ENCODE data around the gene CDPF1. TPM values are rescaled to one million over a fixed set of nuclear protein-coding genes. Genes with fewer than 3 reads are reported as not detected.

Gene CDPF1
- total and polyA plus RNA-seq, 11 donors: 7.4 to 13.6 (median 9.3) TPM

GRCh38 chr22:46224898-46225290 is 25.2 kb downstream of the CDPF1 start:
- DNase-seq: no peak
- 74 to 79% (median 78%) methylated on average over 10 of the region's 10 CpGs for WGBS, 4 donors
- Histone ChIP-seq H3K4me3 (no peak overlapping the region), H3K27me3 (no peaks in the 10 kb centered on the region), H3K4me1 (no peaks in the 10 kb centered on the region), H3K27ac (no peak overlapping the region), H3K9me3 (no peaks in the 10 kb centered on the region), H3K36me3 (peaks cover 0 to 69% (median 45%) of the 10 kb centered on the region in 9 donors)
- ATAC-seq: peak in 2 of 4 donors; percentile 9 to 31
- intact Hi-C loops (cut with DNase I): no loop called here
- TF ChIP-seq POLR2A (IDR thresholded peaks at IDR 0.05): no peak
- no peak for TF ChIP-seq CTCF (IDR thresholded peaks at IDR 0.05)

GRCh38 chr22:46224044-46224897 is 25.8 kb downstream of the CDPF1 start:
- DNase-seq (no peak), ATAC-seq (peak in 1 of 4 donors; percentile 21)
- H3K4me1 ChIP-seq: no peaks in the 10 kb centered on the region
- no peaks in the 10 kb centered on the region for H3K27me3 ChIP-seq
- WGBS, 4 donors: 85 to 90% (median 87%) methylated on average over 23 of the region's 23 CpGs
- intact Hi-C loops (cut with DNase I): no loop called here
- H3K4me3 ChIP-seq: no peak overlapping the region
- no peak for TF ChIP-seq CTCF (IDR thresholded peaks at IDR 0.05)
- H3K27ac ChIP-seq: peak overlapping the region in 1 of 12 donors; percentile 34
- H3K36me3 ChIP-seq: peaks cover 0 to 75% (median 51%) of the 10 kb centered on the region in 9 donors
- no peaks in the 10 kb centered on the region for H3K9me3 ChIP-seq

- no peak for DNase-seq
- 81 to 84% (median 83%) methylated on average over 5 of the region's 5 CpGs for WGBS, 4 donors
- no peak for TF ChIP-seq POLR2A (IDR thresholded peaks at IDR 0.05)
- no peak for TF ChIP-seq CTCF (IDR thresholded peaks at IDR 0.05)
- no peak for ATAC-seq
- no peak overlapping the region for H3K27ac ChIP-seq
- no peak overlapping the region for H3K4me3 ChIP-seq
- H3K4me1 ChIP-seq: no peaks in the 10 kb centered on the region
- H3K36me3 ChIP-seq: peaks cover 0 to 94% (median 76%) of the 10 kb centered on the region in 9 donors
- H3K9me3 ChIP-seq: no peaks in the 10 kb centered on the region
- H3K27me3 ChIP-seq: no peaks in the 10 kb centered on the region
- intact Hi-C loops (cut with DNase I): no loop called here
These were observed 29.2 kb downstream of the CDPF1 start for GRCh38 chr22:46220921-46221320.

- no peaks in the 10 kb centered on the region for H3K4me1 ChIP-seq
- no peak for DNase-seq
- no peak overlapping the region for H3K27ac ChIP-seq
- TF ChIP-seq CTCF (IDR thresholded peaks at IDR 0.05): no peak
- no peak for TF ChIP-seq POLR2A (IDR thresholded peaks at IDR 0.05)
- no peaks in the 10 kb centered on the region for H3K9me3 ChIP-seq
- no peak for ATAC-seq
- peaks cover 0 to 98% (median 78%) of the 10 kb centered on the region in 9 donors for H3K36me3 ChIP-seq
- H3K27me3 ChIP-seq: no peaks in the 10 kb centered on the region
- WGBS, 4 donors: 69 to 79% (median 72%) methylated on average over 10 of the region's 10 CpGs
- H3K4me3 ChIP-seq: no peak overlapping the region
- intact Hi-C loops (cut with DNase I): no loop called here
These were observed 30.5 kb downstream of the CDPF1 start for GRCh38 chr22:46219636-46220035.

Measured in heart left ventricle (tissue), 16 donors.